ENCODE results near the gene GPR153.

GPR153 gene

GRCh38 chr1:6199298-6200187 lies 61.4 kb downstream of the GPR153 start, which contains the start of gene RPL22:
Gene RPL22 (minus strand): TSS chr1:6199595. CDS start chr1:6199573, 22 bp downstream.
- DNase-seq (ENCODE audit: low spot score): peak; percentile 97

DNA sequence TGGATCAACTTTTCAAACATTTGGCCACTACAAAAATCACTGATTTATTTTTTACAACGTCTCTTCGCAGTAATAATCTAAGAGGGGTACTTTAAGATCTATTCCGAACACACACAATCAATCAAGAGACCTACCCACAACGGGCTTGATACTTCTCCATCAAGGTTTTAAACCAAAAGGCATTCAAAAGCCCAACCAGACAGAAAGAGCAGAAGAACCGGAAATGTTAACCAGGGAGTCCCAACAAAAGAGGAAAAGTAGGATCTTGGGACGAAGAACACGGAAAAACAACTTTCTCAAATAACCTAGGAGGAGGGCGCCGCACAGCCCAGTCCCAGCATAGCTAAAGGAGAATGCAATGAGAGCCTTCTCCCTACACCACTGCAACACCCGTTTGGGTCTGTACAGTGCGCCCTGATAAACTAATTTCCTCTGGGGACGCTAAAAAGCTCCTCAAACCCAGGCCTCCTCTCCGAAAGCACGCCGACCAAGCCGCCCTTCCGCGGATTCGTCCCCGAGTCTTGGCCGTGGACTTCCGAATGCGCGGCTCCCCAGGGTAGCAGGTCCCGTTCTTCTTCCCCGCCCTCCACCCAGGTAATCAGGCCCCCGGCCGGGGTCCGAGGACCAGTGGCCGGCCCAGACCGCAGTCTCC lies 62.1 kb downstream of the GPR153 start:
- DNase-seq (ENCODE audit: low spot score): no peak

GRCh38 chr1:6197746-6198427 lies 63.0 kb downstream of the GPR153 start:
- no peak for DNase-seq (ENCODE audit: low spot score)
